CD14-positive monocyte (primary cell): ENCODE data around the gene PSMB10. TPM values are rescaled to one million over a fixed set of nuclear protein-coding genes. Genes with fewer than 3 reads are reported as not detected.

Experiments used
- DNase-seq, 3 donors: peaks; one replicate each; pipeline ENCODE4 v3.0.0-alpha.2; 2011 to 2022
- H2AFZ ChIP-seq: 2 replicates; pipeline ENCODE4 v1.6.0; 2012; ENCODE audit warnings: mild to moderate bottlenecking, low read depth, low read length, inconsistent platforms; ENCODE audit not compliant: insufficient read depth, poor library complexity, severe bottlenecking
- H3K27ac ChIP-seq, 2 donors: 1 replicate in 1 of 2; 2 replicates in 1 of 2; pipeline ENCODE4 v1.5.1; 2012 to 2013; ENCODE audit warnings: low read length in 2 of 2, control low read depth in 1 of 2, inconsistent platforms in 1 of 2, low read depth in 1 of 2, mild to moderate bottlenecking in 1 of 2
- H3K27me3 ChIP-seq, 2 donors: one replicate each; pipeline versions ENCODE4 v1.6.0 to v1.6.1; 2011 to 2013; ENCODE audit warnings: low read length in 2 of 2; ENCODE audit not compliant: control insufficient read depth in 2 of 2, insufficient read depth in 2 of 2
- H3K36me3 ChIP-seq, 2 donors: replicated peaks in 1 of 2; 1 replicate in 1 of 2; 2 replicates in 1 of 2; pipeline versions ENCODE4 v1.5.1 to v1.6.1; 2012 to 2013; ENCODE audit warnings: low read length in 2 of 2, control low read depth in 1 of 2, inconsistent platforms in 1 of 2, mild to moderate bottlenecking in 1 of 2; ENCODE audit not compliant: insufficient read depth in 2 of 2, control insufficient read depth in 1 of 2
- H3K4me1 ChIP-seq, 2 donors: 1 replicate in 1 of 2; 2 replicates in 1 of 2; pipeline versions ENCODE4 v1.5.1 to v1.6.1; 2012 to 2013; ENCODE audit warnings: low read length in 2 of 2, control low read depth in 1 of 2, inconsistent platforms in 1 of 2, mild to moderate bottlenecking in 1 of 2, moderate library complexity in 1 of 2; ENCODE audit not compliant: insufficient read depth in 2 of 2, control insufficient read depth in 1 of 2
- H3K4me2 ChIP-seq: replicated peaks from 2 replicates; pipeline ENCODE3; 2012; ENCODE audit warnings: low read length, moderate library complexity, mild to moderate bottlenecking; ENCODE audit not compliant: poor library complexity, severe bottlenecking; ENCODE audit errors: extremely low read depth
- H3K4me3 ChIP-seq, 3 experiments: fragments of 200-600 bp in 1 of 3; sonication (generic) in 1 of 3; replicated peaks in 1 of 3; 1 replicate in 2 of 3; 2 replicates in 1 of 3; pipeline ENCODE4 v1.5.1; 2011 to 2013; ENCODE audit warnings: low read length in 3 of 3, mild to moderate bottlenecking in 3 of 3, control low read depth in 2 of 3, low read depth in 2 of 3, inconsistent platforms in 1 of 3, moderate library complexity in 1 of 3
- H3K79me2 ChIP-seq: 2 replicates; pipeline ENCODE4 v1.6.0; 2012; ENCODE audit warnings: mild to moderate bottlenecking, control low read depth, inconsistent platforms, low read length, moderate library complexity; ENCODE audit not compliant: insufficient read depth
- H3K9ac ChIP-seq: 2 replicates; pipeline ENCODE4 v1.6.0; 2017; ENCODE audit warnings: low read length, mild to moderate bottlenecking; ENCODE audit not compliant: insufficient read depth, poor library complexity, severe bottlenecking
- H3K9me3 ChIP-seq, 2 donors: replicated peaks in 1 of 2; 1 replicate in 1 of 2; 2 replicates in 1 of 2; pipeline versions ENCODE4 v1.5.1 to v1.6.1; 2012 to 2013; ENCODE audit warnings: low read length in 2 of 2, control low read depth in 1 of 2; ENCODE audit not compliant: control insufficient read depth in 1 of 2, insufficient read depth in 1 of 2
- H4K20me1 ChIP-seq: 2 replicates; pipeline ENCODE4 v1.6.0; 2012; ENCODE audit warnings: mild to moderate bottlenecking, low read length, control low read depth, moderate library complexity; ENCODE audit not compliant: insufficient read depth
- H3K27ac Mint-ChIP-seq, 7 donors: one replicate each; pipeline ENCODE4 v1.8.0; 2020; ENCODE audit warnings: mild to moderate bottlenecking in 7 of 7, mixed read lengths in 7 of 7, moderate library complexity in 6 of 7, inconsistent platforms in 2 of 7
- H3K27me3 Mint-ChIP-seq, 3 donors: one replicate each; pipeline ENCODE4 v1.8.0; 2021 to 2022; ENCODE audit warnings: low read depth in 3 of 3, mild to moderate bottlenecking in 3 of 3, mixed read lengths in 3 of 3, moderate library complexity in 3 of 3, inconsistent platforms in 1 of 3
- H3K36me3 Mint-ChIP-seq, 2 donors: one replicate each; pipeline ENCODE4 v1.8.0; 2020; ENCODE audit warnings: mixed read lengths in 2 of 2, inconsistent platforms in 1 of 2, mild to moderate bottlenecking in 1 of 2
- H3K4me1 Mint-ChIP-seq: one replicate; pipeline ENCODE4 v1.8.0; 2020; ENCODE audit warnings: mild to moderate bottlenecking, mixed read lengths
- H3K4me3 Mint-ChIP-seq, 2 donors: one replicate each; pipeline ENCODE4 v1.8.0; 2020; ENCODE audit warnings: mild to moderate bottlenecking in 2 of 2, mixed read lengths in 2 of 2, moderate library complexity in 1 of 2
- H3K9me3 Mint-ChIP-seq, 7 donors: one replicate each; pipeline ENCODE4 v1.8.0; 2020 to 2022; ENCODE audit warnings: mixed read lengths in 7 of 7, mild to moderate bottlenecking in 6 of 7, moderate library complexity in 6 of 7, inconsistent platforms in 2 of 7
- WGBS: methylation state at CpG from one replicate; pipeline ENCODE4 v1.1.5; 2013; ENCODE audit warnings: missing lambda C conversion rate; ENCODE audit not compliant: insufficient coverage; 5-methylcytosine and 5-hydroxymethylcytosine counted together
- intact Hi-C, 2 donors: fragments of 100-400 bp; cut with micrococcal nuclease; formaldehyde crosslinking; loops; one replicate each; pipeline versions ENCODE4 v1.15.0 to v1.15.1; 2023
- polyA plus RNA-seq, 3 donors: library from polyadenylated mRNA; depleted of rRNA in 1 of 3; unstranded in 2 of 3; stranded (reverse) in 1 of 3; fragments of 300-500 nt in 2 of 3; fragments of >200 nt in 1 of 3; fragmentation: Illumina TruSeq in 2 of 3; gene quantifications; 1 replicate in 2 of 3; 2 replicates in 1 of 3; pipeline ENCODE4 v1.2.3, GENCODE V29; 2012 to 2021
- TF ChIP-seq, protein P1 (sequence below): fragments of 200-600 bp; IDR thresholded peaks from one replicate; pipeline ENCODE4 v1.8.0; 2022; ENCODE audit warnings: antibody characterized with exemption, mild to moderate bottlenecking

Gene PSMB10
- polyA plus RNA-seq, 3 donors, result 158 to 798 (median 609) TPM

DNA sequence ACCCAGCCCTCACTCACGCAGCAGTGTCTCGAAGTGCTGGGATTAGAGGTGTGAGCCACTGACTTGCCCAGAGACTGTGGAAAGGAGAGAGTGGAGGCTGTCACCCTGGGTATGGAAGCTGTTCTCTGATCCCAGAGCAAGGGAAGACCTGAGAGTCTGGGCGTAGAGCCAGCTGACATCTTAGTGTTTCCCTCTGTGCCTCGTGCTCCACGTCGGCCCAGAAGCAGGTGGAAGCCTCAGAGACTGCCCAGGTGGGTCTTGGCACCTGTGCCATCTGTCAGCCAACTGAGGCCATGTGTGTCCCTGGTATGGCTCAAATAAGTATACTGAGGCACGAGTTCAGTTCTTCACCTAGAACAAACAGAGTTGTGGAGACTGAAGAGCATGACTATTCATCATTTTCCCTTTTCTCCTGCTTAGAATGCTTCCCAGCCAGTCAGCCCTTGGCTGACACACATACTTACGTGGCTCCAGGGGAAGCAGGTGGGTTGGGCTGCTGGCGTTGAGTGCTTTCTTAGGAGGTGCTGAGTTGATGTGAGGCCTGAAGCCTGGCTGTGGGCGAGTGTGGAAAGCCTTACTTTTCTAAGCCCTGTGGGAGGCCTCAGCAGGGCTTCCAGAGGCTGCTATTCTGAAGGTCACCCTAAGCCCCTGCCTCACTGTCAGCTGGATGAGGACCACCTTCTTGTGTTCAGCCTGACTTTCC is 13.1 kb downstream of the PSMB10 start:
- Histone ChIP-seq H2AFZ (no peak overlapping the region), H4K20me1 (peaks cover 93% of the 10 kb centered on the region), H3K27me3 (no peaks in the 10 kb centered on the region), H3K4me1 (no peaks in the 10 kb centered on the region), H3K36me3 (peaks cover 42 to 81% of the 10 kb centered on the region in 2 donors), H3K9ac (no peak overlapping the region), H3K4me2 (no peak overlapping the region), H3K4me3 (no peak overlapping the region), H3K79me2 (peaks cover 25% of the 10 kb centered on the region), H3K9me3 (no peaks in the 10 kb centered on the region), H3K27ac (no peak overlapping the region)
- Mint-ChIP-seq H3K4me3 (no peak overlapping the region), H3K27me3 (peaks cover 0 to 2% (median 0%) of the 10 kb centered on the region in 3 donors), H3K27ac (peak overlapping the region in 2 of 7 donors; percentile 45 to 62), H3K4me1 (no peaks in the 10 kb centered on the region), H3K36me3 (peaks cover 40 to 67% of the 10 kb centered on the region in 2 donors), H3K9me3 (no peaks in the 10 kb centered on the region)
- TF ChIP-seq, protein P1, sequence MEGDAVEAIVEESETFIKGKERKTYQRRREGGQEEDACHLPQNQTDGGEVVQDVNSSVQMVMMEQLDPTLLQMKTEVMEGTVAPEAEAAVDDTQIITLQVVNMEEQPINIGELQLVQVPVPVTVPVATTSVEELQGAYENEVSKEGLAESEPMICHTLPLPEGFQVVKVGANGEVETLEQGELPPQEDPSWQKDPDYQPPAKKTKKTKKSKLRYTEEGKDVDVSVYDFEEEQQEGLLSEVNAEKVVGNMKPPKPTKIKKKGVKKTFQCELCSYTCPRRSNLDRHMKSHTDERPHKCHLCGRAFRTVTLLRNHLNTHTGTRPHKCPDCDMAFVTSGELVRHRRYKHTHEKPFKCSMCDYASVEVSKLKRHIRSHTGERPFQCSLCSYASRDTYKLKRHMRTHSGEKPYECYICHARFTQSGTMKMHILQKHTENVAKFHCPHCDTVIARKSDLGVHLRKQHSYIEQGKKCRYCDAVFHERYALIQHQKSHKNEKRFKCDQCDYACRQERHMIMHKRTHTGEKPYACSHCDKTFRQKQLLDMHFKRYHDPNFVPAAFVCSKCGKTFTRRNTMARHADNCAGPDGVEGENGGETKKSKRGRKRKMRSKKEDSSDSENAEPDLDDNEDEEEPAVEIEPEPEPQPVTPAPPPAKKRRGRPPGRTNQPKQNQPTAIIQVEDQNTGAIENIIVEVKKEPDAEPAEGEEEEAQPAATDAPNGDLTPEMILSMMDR, result no peak
- no peak for DNase-seq
- intact Hi-C loops, result no loop called here
- WGBS, result 88% methylated on average over 8 of the region's 10 CpGs

DNA sequence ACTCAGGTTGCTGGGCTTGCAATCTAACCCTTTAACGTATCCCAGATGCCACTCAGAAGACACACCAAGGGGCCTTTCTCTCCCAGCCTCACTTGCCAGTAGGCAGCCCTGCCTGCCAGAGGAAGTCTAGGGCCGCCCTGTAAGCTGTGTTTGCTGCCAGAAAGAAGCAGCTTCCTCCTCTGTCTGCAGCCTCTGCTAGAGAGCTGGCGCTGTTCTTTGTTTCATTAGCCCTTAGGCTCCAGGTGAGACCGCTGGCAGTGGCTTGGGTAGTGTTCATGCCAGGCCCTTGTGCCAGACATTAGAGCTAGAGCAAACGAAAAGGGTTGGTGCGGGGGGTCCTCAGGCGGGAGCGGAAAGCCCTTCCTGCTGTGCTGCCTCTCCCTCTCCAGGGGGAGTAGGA is 13.9 kb downstream of the PSMB10 start:
- no peak for DNase-seq
- H3K27ac ChIP-seq, result no peak overlapping the region
- Mint-ChIP-seq H3K27ac (peak overlapping the region in 1 of 7 donors; percentile 54), H3K9me3 (no peaks in the 10 kb centered on the region), H3K36me3 (peaks cover 44 to 69% of the 10 kb centered on the region in 2 donors), H3K27me3 (peaks cover 0 to 2% (median 0%) of the 10 kb centered on the region in 3 donors), H3K4me3 (no peak overlapping the region), H3K4me1 (peaks cover under 1% of the 10 kb centered on the region)
- no peak overlapping the region for H2AFZ ChIP-seq
- H3K4me1 ChIP-seq, result no peaks in the 10 kb centered on the region
- H3K36me3 ChIP-seq, result peaks cover 46 to 81% of the 10 kb centered on the region in 2 donors
- peaks cover 31% of the 10 kb centered on the region for H3K79me2 ChIP-seq
- intact Hi-C loops, result no loop called here
- no peak overlapping the region for H3K4me3 ChIP-seq
- TF ChIP-seq, protein P1, result no peak
- WGBS, result 78% methylated on average over 4 of the region's 8 CpGs
- no peak overlapping the region for H3K4me2 ChIP-seq
- H3K27me3 ChIP-seq, result no peaks in the 10 kb centered on the region
- no peaks in the 10 kb centered on the region for H3K9me3 ChIP-seq
- H4K20me1 ChIP-seq, result peaks cover 91% of the 10 kb centered on the region
- H3K9ac ChIP-seq, result no peak overlapping the region
